GM18507 (cell line): ENCODE measurements around the gene MGAT4B.

Experiments used
- DNase-seq: peaks from one replicate; pipeline ENCODE4 v3.0.0; 2011; ENCODE audit warnings: low read depth; ENCODE audit not compliant: insufficient read length; ENCODE audit errors: extremely low spot score
- FAIRE-seq: peaks from 2 replicates; lab custom pipeline; 2011; peaks lifted over from hg19 to GRCh38; lab: Jason Lieb, UNC

MGAT4B gene

GRCh38 chr5:179778591-179778990 lies 28.1 kb downstream of the MGAT4B start:
- no peak for DNase-seq
- no peak for FAIRE-seq

DNA sequence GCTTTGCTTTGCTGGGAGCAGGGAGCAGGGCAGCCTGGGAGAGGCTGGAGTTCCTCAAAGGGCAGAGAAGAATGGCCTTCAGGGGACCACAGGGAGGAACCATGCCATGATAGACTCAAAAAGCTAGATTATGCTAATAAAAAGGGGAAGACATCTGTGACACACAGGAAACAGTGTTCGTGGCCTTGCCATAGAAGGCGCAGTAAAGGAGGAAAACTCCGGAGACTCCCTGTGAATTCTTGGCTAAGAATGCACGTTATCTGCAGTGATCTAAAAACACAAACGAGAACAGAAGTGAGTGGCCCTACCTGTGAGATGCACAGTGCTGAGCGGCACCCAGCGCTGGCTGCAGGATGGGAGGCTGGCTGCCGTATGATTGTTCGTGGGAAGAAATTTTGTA lies 28.8 kb downstream of the MGAT4B start:
- DNase-seq (no peak), FAIRE-seq (no peak)

DNA sequence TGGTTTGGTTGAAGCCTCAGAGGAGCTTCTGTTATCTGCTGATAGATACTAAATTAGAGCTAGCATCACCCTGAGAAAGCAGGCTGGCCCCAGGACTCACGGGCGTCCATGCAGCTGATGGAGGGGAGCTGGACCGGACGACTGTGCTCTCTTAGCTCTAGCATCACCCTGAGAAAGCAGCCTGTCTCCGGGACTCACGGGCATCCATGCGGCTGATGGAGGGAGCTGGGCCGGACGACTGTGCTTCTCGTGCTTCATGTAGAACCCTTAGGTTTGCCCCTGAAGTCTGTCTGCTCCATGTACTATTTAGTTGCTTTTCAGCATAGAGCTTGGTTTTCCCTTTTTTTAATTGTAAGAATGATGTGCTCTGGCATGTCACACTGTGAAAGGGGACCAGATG lies 29.2 kb downstream of the MGAT4B start:
- FAIRE-seq (no peak), DNase-seq (no peak)

GRCh38 chr5:179776411-179776938 lies 30.2 kb downstream of the MGAT4B start:
- FAIRE-seq (no peak), DNase-seq (no peak)

- no peak for FAIRE-seq
- DNase-seq = no peak
These were observed 32.2 kb downstream of the MGAT4B start for GRCh38 chr5:179774442-179774841.

DNA sequence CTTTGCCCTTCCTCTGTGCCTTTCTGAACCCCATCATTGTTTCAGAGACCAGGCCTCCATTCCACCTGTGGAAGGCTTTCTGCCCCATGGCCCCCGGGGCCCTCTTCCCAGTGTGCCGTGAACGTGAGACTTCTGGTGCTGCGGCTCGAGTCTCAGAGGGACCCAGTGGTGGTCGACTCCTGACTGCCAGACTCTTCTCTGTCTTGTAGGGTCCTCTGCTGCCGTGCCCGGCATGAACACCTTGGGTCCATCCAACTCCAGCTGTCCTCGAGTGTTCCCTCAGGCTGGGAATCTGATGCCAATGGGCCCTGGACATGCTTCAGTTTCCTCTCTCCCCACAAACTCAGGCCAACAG lies 33.0 kb downstream of the MGAT4B start:
- FAIRE-seq (no peak), DNase-seq (no peak)

DNA sequence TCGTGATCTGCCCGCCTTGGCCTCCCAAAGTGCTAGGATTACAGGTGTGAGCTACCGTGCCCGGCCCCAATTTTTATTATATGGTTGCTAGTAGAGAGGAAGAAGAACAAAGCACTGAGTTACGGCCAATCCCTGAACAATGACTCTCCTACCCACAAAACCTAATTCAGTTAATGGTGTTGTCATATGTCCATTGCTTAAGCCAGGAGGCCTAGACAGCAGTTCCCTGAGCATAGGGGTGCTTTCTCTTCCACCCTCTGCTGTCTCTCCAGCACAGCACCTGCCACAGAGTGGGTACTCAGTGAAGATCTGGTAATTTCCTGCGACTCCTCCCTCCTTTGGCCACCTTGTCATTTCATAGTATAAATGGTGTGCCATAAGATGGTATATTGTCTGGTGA lies 34.3 kb downstream of the MGAT4B start:
- FAIRE-seq (no peak), DNase-seq (no peak)

GRCh38 chr5:179771311-179771895 lies 35.3 kb downstream of the MGAT4B start:
- FAIRE-seq (no peak), DNase-seq (no peak)

GRCh38 chr5:179769796-179770195 lies 36.9 kb downstream of the MGAT4B start:
- FAIRE-seq (no peak), DNase-seq (no peak)

GRCh38 chr5:179769271-179769670 lies 37.4 kb downstream of the MGAT4B start:
- FAIRE-seq (no peak), DNase-seq (no peak)

DNA sequence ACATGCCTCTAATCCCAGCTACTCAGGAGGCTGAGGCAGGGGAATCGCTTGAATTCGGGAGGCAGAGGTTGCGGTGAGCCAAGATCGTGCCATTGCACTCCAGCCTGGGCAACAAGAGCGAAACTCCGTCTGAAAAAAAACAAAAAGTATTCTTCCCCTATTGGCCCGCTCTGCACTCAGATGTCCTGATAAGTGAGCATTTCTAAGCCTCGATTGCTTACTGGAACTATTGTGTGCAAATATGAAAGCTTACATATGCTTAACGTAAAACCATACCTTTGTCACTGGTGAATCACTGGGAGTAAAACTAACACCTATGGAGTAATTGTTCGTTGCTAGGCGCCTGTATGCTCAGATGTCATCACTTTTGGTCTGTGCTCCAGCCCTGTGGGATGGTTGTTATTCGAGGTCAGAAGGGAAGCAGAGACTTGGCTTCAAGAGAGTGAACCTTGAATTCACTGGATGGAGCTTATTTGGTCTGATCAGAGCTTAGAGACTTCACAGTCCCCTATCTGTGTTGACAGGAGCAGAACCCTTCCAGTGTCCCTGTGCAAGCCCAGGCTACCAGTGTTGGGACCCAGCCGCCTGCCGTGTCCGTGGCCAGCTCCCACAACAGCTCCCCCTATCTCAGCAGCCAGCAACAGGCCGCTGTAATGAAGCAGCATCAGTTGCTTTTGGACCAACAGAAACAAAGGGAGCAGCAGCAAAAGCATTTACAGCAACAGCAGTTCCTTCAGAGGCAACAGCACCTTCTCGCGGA lies 38.2 kb downstream of the MGAT4B start:
- FAIRE-seq (no peak), DNase-seq (no peak)

GRCh38 chr5:179767496-179768100 lies 39.1 kb downstream of the MGAT4B start:
- FAIRE-seq (no peak), DNase-seq (no peak)

- FAIRE-seq = no peak
- DNase-seq = no peak
These were observed 39.8 kb downstream of the MGAT4B start for GRCh38 chr5:179766726-179767455.

- no peak for DNase-seq
- no peak for FAIRE-seq
These were observed 40.5 kb downstream of the MGAT4B start for GRCh38 chr5:179766021-179766725.

GRCh38 chr5:179765400-179765799 lies 41.3 kb downstream of the MGAT4B start:
- DNase-seq = no peak

GRCh38 chr5:179764056-179764455 lies 42.6 kb downstream of the MGAT4B start:
- no peak for FAIRE-seq
- DNase-seq = no peak

More at GRCh38 chr5:179765400-179765799, 41.3 kb downstream of the MGAT4B start:
- FAIRE-seq = no peak

GRCh38 chr5:179763215-179763945 lies 43.3 kb downstream of the MGAT4B start:
- FAIRE-seq = peak; percentile 80

DNA sequence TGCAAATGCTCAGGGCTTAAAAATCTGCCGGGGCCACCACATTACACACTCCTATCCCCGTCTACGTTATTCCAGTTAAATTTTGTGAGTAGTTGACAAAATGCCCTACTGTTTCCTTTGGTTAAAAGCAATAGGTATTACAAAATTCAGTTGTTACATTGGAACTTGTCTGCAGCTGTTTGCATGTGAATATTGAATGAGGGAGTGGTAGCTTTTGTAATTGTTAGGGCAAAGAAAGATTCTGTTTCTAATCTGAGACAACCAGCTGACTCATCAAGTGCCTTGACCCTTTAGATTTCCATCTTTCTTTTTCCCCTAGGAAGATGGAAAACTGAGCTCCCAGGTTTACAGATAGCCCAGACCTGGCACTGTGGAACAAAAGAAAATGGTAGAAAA lies 43.9 kb downstream of the MGAT4B start:
- no peak for DNase-seq
- no peak for FAIRE-seq

More at GRCh38 chr5:179763215-179763945, 43.3 kb downstream of the MGAT4B start:
- peak; percentile 37 for DNase-seq
